NT2/D1 (cell line): ENCODE results near the gene PLSCR4.

Source experiments
- SUZ12 ChIP-seq: IDR thresholded peaks from 2 replicates; pipeline ENCODE4 v1.6.1; 2011; ENCODE audit not compliant: insufficient read length, insufficient read depth; ENCODE audit errors: extremely low read depth
- YY1 ChIP-seq: IDR thresholded peaks from 2 replicates; pipeline ENCODE4 v1.6.1; 2011; ENCODE audit not compliant: insufficient read length, insufficient read depth
- ZNF274 ChIP-seq: IDR thresholded peaks from 2 replicates; pipeline ENCODE4 v1.6.1; 2011; ENCODE audit warnings: mild to moderate bottlenecking, low read depth, low read length

DNA sequence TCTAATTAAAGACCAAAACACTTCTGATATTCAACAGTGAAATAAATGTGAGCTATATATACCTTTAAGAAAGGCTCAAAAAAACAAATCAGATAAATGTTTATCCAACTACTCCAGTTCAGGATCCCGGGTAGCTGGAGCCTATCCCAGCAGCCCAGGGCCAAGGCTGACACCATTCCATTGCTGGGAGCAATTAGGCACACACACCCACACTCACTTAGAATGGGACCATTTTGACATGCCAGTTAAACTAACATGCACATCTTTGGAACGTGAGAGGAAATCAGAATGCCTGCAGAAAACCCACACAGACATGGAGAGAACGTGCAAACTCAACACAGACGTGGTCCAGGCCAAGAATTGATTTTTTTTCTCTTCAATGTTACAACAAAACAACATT lies 30.0 kb upstream of the PLSCR4 start:
- TF ChIP-seq ZNF274 (no peak), YY1 (no peak), SUZ12 (no peak)
